Gastrocnemius medialis (tissue), 4 donors: ENCODE results near the gene MUC5B. TPM values are rescaled to one million over a fixed set of nuclear protein-coding genes. Genes with fewer than 3 reads are reported as not detected.
"Not testable (repeated sequence)": the region's sequence is repeated elsewhere in the genome, so short reads cannot be mapped to it uniquely, and the experiment has no call there.

Experiments
- ATAC-seq, 2 donors: fragments of 150-250 bp; one replicate each; pipeline ENCODE4 v1.9.1; 2016
- DNase-seq, 2 donors: peaks; one replicate each; pipeline ENCODE4 v3.0.0-alpha.2; 2019
- H3K27ac ChIP-seq, 4 donors: fragments of 200-600 bp; sonication (generic); 1 replicate in 1 of 4; 2 replicates in 3 of 4; pipeline ENCODE4 v1.5.1; 2016 to 2018; ENCODE audit warnings: mild to moderate bottlenecking in 2 of 4, moderate library complexity in 1 of 4
- H3K27me3 ChIP-seq, 3 donors: fragments of 200-600 bp; sonication (generic) in 2 of 3; 1 replicate in 1 of 3; 2 replicates in 2 of 3; pipeline versions ENCODE4 v1.5.1 to v1.6.0; 2016 to 2019; ENCODE audit warnings: mild to moderate bottlenecking in 1 of 3, moderate library complexity in 1 of 3
- H3K36me3 ChIP-seq, 2 donors: fragments of 200-600 bp; sonication (generic) in 1 of 2; one replicate each; pipeline ENCODE4 v1.5.1; 2017 to 2018
- H3K4me1 ChIP-seq, 2 donors: fragments of 200-600 bp; sonication (generic) in 1 of 2; one replicate each; pipeline ENCODE4 v1.5.1; 2016 to 2017; ENCODE audit warnings: mild to moderate bottlenecking in 2 of 2
- H3K4me3 ChIP-seq, 4 donors: fragments of 200-600 bp; sonication (generic) in 3 of 4; 1 replicate in 1 of 4; 2 replicates in 3 of 4; pipeline ENCODE4 v1.5.1; 2016 to 2019; ENCODE audit warnings: mild to moderate bottlenecking in 2 of 4
- H3K9me3 ChIP-seq, 3 donors: fragments of 200-600 bp; sonication (generic) in 2 of 3; 1 replicate in 1 of 3; 2 replicates in 2 of 3; pipeline ENCODE4 v1.5.1; 2016 to 2019
- CTCF ChIP-seq, 5 experiments: fragments of 450-650 bp in 3 of 5; fragments of 200-600 bp in 2 of 5; sonication (generic) in 2 of 5; IDR thresholded peaks in 4 of 5; conservative IDR thresholded peaks in 1 of 5; 1 replicate in 4 of 5; 2 replicates in 1 of 5; pipeline ENCODE4 v1.5.1; 2016 to 2019; ENCODE audit warnings: antibody characterized with exemption in 5 of 5, mild to moderate bottlenecking in 3 of 5, moderate library complexity in 3 of 5
- POLR2A ChIP-seq, 2 donors: fragments of 450-650 bp; IDR thresholded peaks; one replicate each; pipeline ENCODE4 v1.6.1; 2017; ENCODE audit warnings: antibody characterized with exemption in 2 of 2, mild to moderate bottlenecking in 2 of 2, moderate library complexity in 2 of 2
- in situ Hi-C, 4 donors: fragments of 200-750 bp; cut with MboI; loops; one replicate each; pipeline versions ENCODE4 v1.15.0 to v1.8.0; 2017; ENCODE audit warnings: low sequenced_read_pairs in 4 of 4
- intact Hi-C: fragments of 100-400 bp; cut with DNase I; formaldehyde crosslinking; loops from one replicate; pipeline ENCODE4 v1.15.1; 2023; ENCODE audit warnings: low total_unique reads
- total RNA-seq, 4 donors: library from RNA; depleted of rRNA; stranded (reverse); fragments of >200 nt; gene quantifications; one replicate each; pipeline versions ENCODE4 v1.1.0 to v1.2.3, GENCODE V29; 2016

The MUC5B gene
- total RNA-seq, 4 donors from 2014 or later: 0.17 TPM; not detected in 3

- peak overlapping the region; percentile 79 to 87 (median 83) for H3K27ac ChIP-seq
Observed at GRCh38 chr11:1262172-1263006, 39.5 kb downstream of the MUC5B start.

GRCh38 chr11:1263010-1263409, 40.1 kb downstream of the MUC5B start:
- no peaks in the 10 kb centered on the region for H3K27me3 ChIP-seq
- H3K4me1 ChIP-seq: peaks cover 4 to 18% of the 10 kb centered on the region in 2 donors
- H3K4me3 ChIP-seq: peak overlapping the region; percentile 58 to 69 (median 64)
- no peaks in the 10 kb centered on the region for H3K36me3 ChIP-seq
- in situ Hi-C loops (loop anchor here in 1 of 4 donors (25.0 kb wide), 1 partner anchor 249 kb away; no protein-coding TSS in a partner anchor), intact Hi-C loops (loop anchor here (1.0 to 10.0 kb wide), 4 partner anchors 34 to 122 kb away; partner anchors contain the start of gene BRSK2)
- TF ChIP-seq POLR2A (IDR thresholded peaks at IDR 0.05): no peak
- no peak for TF ChIP-seq CTCF (IDR thresholded peaks at IDR 0.05 in 4 of 5, conservative IDR thresholded peaks at IDR 0.05 in 1 of 5)
- H3K27ac ChIP-seq: peak overlapping the region; percentile 79 to 87 (median 83)
- no peaks in the 10 kb centered on the region for H3K9me3 ChIP-seq
- DNase-seq: no peak
- no peak for ATAC-seq

More at GRCh38 chr11:1262172-1263006, 39.5 kb downstream of the MUC5B start:
- Histone ChIP-seq H3K4me1 (peaks cover 4 to 18% of the 10 kb centered on the region in 2 donors), H3K4me3 (peak overlapping the region; percentile 58 to 69 (median 64)), H3K9me3 (no peaks in the 10 kb centered on the region), H3K27me3 (no peaks in the 10 kb centered on the region), H3K36me3 (no peaks in the 10 kb centered on the region)
- ATAC-seq (peak; percentile 84 to 94), DNase-seq (peak; percentile 86 to 91)
- peak; percentile 50 to 52 for TF ChIP-seq POLR2A (IDR thresholded peaks at IDR 0.05)
- no peak for TF ChIP-seq CTCF (IDR thresholded peaks at IDR 0.05 in 4 of 5, conservative IDR thresholded peaks at IDR 0.05 in 1 of 5)
- in situ Hi-C loops: loop anchor here in 1 of 4 donors (25.0 kb wide), 1 partner anchor 250 kb away; no protein-coding TSS in a partner anchor
- intact Hi-C loops: loop anchor here (1.0 to 10.0 kb wide), 4 partner anchors 35 to 122 kb away; partner anchors contain the start of gene BRSK2

- Histone ChIP-seq H3K27ac (peak overlapping the region in 1 of 4 donors; percentile 49), H3K4me1 (peaks cover 4 to 18% of the 10 kb centered on the region in 2 donors)
- intact Hi-C loops: loop anchor here (5.0 to 10.0 kb wide), 3 partner anchors 33 to 120 kb away; partner anchors contain the start of gene BRSK2
- peak in 1 of 2 donors; percentile 36 for DNase-seq
- peak; percentile 41 for ATAC-seq
- not testable (repeated sequence) for H3K9me3 ChIP-seq, H3K4me3 ChIP-seq, H3K27me3 ChIP-seq, H3K36me3 ChIP-seq
- TF ChIP-seq CTCF (IDR thresholded peaks at IDR 0.05 in 4 of 5, conservative IDR thresholded peaks at IDR 0.05 in 1 of 5): peak; percentile 9 to 49 (median 39)
- in situ Hi-C loops: loop anchor here in 1 of 4 donors (25.0 kb wide), 1 partner anchor 248 kb away; no protein-coding TSS in a partner anchor
Observed at GRCh38 chr11:1264444-1264843, 41.6 kb downstream of the MUC5B start.

- intact Hi-C loops (loop anchor here (5.0 to 10.0 kb wide), 2 partner anchors 119 to 912 kb away; partner anchors contain the start of gene BRSK2), in situ Hi-C loops (loop anchor here in 1 of 4 donors (25.0 kb wide), 1 partner anchor 247 kb away; no protein-coding TSS in a partner anchor)
- H3K27ac ChIP-seq, H3K36me3 ChIP-seq, H3K4me3 ChIP-seq, ATAC-seq, DNase-seq, H3K9me3 ChIP-seq, H3K27me3 ChIP-seq: not testable (repeated sequence)
- H3K4me1 ChIP-seq: peaks cover 4 to 18% of the 10 kb centered on the region in 2 donors
Observed at GRCh38 chr11:1265480-1265879, 42.6 kb downstream of the MUC5B start.

- ATAC-seq, H3K27ac ChIP-seq, DNase-seq, H3K36me3 ChIP-seq, H3K4me3 ChIP-seq, H3K27me3 ChIP-seq, H3K9me3 ChIP-seq: not testable (repeated sequence)
- H3K4me1 ChIP-seq: peaks cover 4 to 12% of the 10 kb centered on the region in 2 donors
- in situ Hi-C loops: loop anchor here in 1 of 4 donors (25.0 kb wide), 1 partner anchor 245 kb away; no protein-coding TSS in a partner anchor
- intact Hi-C loops: loop anchor here (5.0 to 10.0 kb wide), 2 partner anchors 118 to 910 kb away; partner anchors contain the start of gene BRSK2
Observed at GRCh38 chr11:1266976-1267375, 44.1 kb downstream of the MUC5B start.
